ENCODE measurements around the gene MINK1.
"Not testable (repeated sequence)": the region's sequence is repeated elsewhere in the genome, so short reads cannot be mapped to it uniquely, and the experiment has no call there.

Gene MINK1

DNA sequence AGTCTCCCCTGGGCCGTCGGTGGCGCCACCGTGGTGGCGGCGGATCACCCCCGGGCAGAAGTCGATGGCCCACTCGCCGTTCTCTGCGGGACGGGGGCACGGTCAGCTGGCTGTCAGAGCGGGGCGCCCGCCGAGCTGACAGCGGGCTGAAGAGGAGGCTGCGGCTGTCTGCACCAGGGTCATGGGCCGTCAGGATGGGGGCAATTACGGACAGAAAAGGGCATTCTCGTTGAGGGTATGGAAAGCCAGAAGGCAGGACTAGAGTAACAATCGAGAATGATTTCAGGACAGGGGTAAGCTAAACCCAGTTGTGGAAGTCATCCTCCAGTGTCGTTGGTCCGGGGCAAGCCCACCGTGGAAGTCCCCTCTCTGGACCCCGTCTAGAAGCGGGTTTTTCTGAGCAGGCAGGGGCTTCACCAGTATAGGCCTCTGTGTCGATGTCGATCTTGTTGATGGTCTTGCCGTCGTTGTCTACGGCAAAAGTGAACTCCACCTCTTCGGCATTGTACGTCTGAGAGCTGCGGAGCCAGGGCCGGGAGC is 68.0 kb downstream of the MINK1 start:
- no peak for DNase-seq

DNA sequence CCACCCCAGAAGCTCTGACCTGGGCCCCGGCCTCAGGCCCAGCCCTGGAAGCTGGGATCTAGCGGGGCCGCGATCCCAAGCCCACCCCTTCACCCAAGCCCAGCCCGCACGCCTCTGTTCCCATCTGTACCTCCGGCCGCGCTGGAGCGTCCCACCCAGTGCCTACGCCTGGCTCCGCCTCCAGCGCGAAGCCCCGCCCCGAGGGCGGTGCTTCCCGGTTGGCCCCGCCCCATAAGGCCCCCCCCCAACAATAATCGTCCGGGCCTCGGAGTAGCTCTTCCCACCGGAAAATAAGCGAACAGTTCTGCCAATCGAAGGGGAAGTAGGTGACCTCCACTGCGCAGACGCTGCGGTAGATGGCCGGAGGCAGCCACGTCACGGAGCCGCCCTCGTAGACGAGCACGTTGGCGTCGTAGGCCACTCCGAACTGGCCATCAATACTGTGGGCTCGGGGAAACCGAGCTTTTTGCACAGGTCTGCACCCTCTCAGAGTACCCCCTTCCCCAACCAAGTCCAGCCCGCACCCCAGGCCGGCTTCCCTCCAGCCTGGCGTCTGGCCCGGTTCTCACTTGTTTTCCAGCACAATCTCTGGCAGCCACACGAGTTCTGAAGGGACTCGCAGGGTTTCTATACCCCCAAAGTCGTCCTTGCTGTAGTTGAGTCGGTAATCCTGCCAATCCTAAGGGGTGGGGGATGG is 68.7 kb downstream of the MINK1 start:
- no peak for DNase-seq

DNA sequence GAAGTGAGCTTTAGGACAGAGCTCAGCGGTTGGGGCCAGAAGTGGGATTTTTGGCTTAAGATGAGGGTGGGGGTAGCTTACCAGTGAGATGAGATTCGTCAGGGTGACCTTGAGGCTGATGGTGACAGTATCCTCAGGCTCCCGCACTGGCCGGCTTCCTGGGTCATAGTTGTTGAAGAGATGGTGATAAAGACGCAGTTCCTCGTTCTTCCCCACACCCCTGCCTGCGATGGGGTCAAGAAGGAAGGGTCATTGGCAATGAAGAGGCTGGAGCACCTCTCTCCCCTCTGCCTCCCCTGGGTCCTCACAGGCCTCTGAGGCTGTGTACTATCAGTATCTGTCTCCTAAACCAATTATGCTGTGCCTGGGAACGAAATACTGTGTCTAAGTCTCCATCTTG is 69.4 kb downstream of the MINK1 start:
- DNase-seq: no peak

DNA sequence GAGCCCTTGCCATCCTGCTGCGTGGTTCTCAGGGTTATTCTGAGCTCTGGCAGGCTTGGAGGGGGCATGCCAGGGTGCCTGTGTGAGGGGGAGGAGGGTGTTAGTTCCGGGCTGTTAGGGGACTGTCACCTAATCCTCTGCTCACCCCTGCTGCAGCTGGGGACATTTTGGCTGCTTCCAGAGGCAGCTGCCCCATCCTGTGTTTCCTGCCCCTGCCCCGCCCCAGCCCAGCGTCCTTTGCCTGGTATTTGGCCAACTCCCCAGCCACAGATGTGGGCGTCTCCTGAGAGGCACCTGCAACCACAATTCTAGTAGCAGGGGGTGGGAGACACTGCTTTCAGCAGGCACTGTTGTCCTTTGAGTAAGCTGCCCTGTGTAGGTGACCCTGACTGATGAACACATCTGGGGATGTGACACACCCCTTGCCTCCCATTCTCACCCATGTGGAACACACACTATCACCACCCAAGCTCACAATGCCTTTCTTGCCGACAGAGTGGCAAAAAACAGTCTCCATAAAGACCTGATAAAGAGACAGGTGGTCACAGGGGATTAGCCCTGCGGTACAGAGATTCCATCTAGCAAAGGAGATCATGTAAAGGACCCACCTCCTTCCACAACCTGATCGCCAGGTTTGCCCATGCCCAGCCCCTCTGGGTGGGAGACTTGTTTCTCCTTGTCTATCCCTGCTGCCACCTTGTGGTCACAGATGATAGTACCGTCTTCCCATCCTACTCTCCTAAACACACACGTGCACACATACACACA is 70.1 kb downstream of the MINK1 start, which contains the start of gene CHRNE:
Gene CHRNE, minus strand, starts transcription at position 48 of the 768 bp plus-strand sequence. Its CDS starts 35 bp downstream, at position 13.
- peak; percentile 46 to 53 (median 50) for DNase-seq

GRCh38 chr17:4906642-4907041 is 73.5 kb downstream of the MINK1 start:
- not testable (repeated sequence) for DNase-seq

GRCh38 chr17:4908301-4908700 is 75.2 kb downstream of the MINK1 start:
- DNase-seq: no peak

DNA sequence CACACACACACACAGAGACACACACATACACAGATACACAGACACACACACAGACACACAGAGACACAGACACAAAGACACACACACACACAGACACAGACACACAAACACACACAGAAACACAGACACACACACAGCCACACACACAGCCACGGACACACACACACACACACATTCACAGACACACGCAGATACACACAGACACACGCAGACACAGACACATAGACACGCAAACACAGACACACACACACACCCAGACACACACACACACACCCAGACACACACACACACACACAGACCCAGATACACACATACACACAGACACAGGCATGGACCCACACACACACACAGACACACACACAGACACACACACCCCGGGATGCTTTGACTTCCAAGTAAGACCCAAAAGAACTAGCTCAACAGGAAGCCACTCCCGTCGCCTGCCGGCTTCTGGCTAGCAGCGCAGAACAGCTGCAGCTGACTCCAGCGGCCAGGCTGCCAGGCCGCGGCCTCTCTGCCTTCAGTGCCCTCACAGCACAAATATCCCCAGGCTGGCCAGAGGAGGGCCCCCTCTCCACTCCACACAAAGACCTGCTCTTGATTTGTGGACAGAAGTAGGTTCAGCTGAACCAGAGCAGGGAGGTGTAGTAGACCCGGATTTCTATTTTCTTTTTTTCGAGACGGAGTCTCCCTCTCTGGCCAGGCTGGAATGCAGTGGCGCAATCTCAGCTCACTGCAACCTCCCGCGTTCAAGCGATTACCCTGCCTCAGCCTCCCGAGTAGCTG is 75.8 kb downstream of the MINK1 start:
- peak; percentile 33 to 59 (median 46) for DNase-seq

GRCh38 chr17:4913994-4914393 is 80.9 kb downstream of the MINK1 start:
- DNase-seq: no peak

DNA sequence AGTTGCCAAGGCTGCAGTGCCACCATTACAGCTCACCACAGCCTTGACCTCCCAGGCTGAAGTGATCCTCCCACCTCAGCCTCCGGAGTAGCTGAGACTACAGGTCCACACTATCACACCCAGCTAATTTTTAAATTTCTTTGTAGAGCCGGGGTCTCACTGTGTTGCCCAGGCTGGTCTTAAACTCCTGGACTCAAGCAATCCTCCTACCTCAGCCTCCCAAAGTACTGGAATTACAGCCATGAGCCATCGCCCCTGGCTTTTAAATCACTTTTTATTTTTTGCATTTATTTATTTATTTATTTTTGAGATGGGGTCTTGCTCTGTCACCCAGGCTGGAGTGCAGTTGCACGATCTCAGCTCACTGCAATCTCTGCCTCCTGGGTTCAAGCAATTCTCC is 81.4 kb downstream of the MINK1 start:
- DNase-seq: not testable (repeated sequence)

GRCh38 chr17:4919511-4920047 is 86.4 kb downstream of the MINK1 start:
- DNase-seq: no peak

- no peak for DNase-seq
These were observed 87.4 kb downstream of the MINK1 start for GRCh38 chr17:4920351-4921048.

DNA sequence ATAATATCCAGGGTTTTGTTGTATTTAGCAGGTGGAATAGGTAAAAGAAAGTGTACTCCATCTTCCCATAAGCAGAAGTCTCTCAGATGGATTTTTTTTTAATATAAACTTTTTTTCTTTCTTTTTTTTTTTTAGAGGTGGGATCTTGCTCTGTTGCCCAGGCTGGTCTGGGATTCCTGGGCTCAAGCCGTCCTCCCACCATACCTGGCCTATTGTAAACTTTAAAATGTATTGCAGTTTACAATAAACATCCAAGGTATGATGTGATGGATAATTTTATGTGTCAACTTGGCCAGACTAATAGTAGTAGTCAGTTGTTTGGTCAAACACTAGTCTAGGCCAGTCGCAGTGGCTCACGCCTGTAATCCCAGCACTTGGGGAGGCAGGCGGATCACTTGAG is 88.2 kb downstream of the MINK1 start:
- no peak for DNase-seq

DNA sequence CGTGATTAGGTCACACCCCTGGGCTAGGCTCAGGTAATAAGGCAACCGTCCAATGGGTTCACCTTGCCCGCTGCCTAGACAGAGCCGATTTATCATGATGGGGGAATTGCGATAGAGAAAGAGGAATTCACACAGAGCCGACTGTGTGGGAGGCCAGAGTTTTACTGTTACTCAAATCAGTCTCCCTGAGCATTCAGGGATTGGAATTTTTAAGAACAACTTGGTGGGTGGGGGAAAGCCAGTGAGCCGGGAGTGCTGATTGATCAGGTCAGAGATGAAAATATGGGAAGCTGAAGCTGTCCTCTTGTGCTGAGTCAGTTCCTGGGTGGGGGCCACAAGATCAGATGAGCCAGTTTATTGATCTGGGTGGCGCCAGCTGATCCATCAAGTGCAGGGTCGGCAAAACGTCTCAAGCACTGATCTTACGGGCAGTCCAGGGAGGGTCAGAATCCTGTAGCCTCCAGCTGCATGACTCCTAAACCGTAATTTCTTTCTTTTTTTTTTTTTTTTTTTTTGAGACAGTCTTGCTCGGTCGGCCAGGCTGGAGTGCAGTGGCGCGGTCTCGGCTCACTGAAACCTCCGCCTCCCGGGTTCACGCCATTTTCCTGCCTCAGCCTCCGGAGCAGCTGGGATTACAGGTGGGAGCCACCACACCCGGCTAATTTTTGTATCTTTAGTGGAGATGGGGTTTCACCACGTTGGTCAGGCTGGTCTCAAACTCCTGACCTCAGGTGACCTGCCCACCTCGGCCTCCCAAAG is 93.6 kb downstream of the MINK1 start:
- DNase-seq: not testable (repeated sequence)

DNA sequence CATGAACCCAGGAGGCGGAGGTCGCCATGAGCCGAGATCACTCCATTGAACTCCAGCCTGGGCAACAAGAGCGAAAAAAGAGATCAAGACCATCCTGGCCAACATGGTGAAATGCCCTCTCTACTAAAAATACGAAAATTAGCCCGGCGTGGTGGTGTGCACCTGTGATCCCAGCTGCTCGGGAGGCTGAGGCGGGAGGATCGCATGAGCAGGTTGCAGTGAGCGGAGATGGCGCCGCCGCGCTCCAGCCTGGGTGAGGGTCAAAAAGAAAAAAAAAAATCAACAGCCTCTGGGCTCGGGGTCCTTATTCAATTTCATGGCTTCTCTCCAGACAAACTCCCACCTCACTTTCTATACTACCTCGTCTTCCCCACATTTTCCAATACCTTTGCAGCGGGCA is 95.7 kb downstream of the MINK1 start:
- DNase-seq: no peak

DNA sequence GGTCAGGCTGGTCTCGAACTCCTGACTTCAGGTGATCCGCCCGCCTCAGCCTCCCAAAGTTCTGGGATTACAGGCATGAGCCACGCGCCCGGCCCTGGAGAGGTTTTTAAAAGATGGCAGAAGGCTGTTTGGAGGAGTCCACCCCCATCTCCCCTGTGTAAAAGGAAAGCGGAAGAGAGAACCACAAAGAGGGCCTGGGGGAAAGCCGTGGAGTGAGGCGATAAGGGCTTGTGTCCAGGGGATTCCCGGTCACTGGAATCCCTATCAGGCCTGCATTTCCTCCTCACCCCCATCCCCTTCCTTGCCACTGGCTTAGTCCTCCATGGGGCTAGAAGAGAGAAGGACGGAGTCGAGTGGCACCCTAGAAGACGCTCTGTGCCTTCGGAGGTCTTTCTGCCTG is 98.8 kb downstream of the MINK1 start, which contains the start of gene GP1BA:
Gene GP1BA, plus strand, starts transcription at position 315 of the 400 bp plus-strand sequence. CDS start 328 bp downstream, outside the sequence.
- DNase-seq: no peak

GRCh38 chr17:4932756-4933155 is 99.6 kb downstream of the MINK1 start:
- no peak for DNase-seq

DNA sequence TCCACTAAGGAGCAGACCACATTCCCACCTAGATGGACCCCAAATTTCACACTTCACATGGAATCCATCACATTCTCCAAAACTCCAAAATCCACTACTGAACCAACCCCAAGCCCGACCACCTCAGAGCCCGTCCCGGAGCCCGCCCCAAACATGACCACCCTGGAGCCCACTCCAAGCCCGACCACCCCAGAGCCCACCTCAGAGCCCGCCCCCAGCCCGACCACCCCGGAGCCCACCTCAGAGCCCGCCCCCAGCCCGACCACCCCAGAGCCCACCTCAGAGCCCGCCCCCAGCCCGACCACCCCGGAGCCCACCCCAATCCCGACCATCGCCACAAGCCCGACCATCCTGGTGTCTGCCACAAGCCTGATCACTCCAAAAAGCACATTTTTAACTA is 100.5 kb downstream of the MINK1 start:
- no peak for DNase-seq

DNA sequence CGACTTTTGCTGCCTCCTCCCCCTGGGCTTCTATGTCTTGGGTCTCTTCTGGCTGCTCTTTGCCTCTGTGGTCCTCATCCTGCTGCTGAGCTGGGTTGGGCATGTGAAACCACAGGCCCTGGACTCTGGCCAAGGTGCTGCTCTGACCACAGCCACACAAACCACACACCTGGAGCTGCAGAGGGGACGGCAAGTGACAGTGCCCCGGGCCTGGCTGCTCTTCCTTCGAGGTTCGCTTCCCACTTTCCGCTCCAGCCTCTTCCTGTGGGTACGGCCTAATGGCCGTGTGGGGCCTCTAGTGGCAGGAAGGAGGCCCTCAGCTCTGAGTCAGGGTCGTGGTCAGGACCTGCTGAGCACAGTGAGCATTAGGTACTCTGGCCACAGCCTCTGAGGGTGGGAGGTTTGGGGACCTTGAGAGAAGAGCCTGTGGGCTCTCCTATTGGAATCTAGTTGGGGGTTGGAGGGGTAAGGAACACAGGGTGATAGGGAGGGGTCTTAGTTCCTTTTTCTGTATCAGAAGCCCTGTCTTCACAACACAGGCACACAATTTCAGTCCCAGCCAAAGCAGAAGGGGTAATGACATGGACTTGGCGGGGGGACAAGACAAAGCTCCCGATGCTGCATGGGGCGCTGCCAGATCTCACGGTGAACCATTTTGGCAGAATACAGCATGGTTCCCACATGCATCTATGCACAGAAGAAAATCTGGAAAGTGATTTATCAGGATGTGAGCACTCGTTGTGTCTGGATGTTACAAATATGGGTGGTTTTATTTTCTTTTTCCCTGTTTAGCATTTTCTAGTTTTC is 101.2 kb downstream of the MINK1 start:
- DNase-seq: no peak

GRCh38 chr17:4935650-4936049 is 102.5 kb downstream of the MINK1 start:
- no peak for DNase-seq

DNA sequence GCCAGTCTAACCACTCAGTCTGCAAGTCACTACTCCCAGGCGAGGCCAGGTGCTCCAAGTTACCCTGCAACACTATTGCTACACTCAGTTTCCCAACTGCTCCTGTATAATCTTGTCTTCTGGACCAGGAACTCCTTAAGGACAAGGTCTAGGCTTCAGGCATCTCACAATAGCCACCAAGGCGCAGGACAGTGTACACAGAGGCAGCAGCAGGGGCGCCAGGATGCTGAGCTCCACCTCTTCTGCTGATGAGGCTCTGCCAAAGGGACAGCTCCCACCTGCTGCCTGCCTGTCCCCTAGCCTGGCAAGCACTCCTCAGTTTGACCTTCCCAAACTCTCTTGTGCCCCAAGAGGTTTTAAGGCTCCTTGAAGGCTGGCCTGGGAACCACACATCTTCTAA is 103.3 kb downstream of the MINK1 start:
- DNase-seq: no peak
